ENCODE data around the gene SYNGR1.
"Not testable (repeated sequence)": the region's sequence is repeated elsewhere in the genome, so short reads cannot be mapped to it uniquely, and the experiment has no call there.

SYNGR1 gene

GRCh38 chr22:39351689-39352214, 2.0 kb downstream of the SYNGR1 start:
- DNase-seq (ENCODE audit: low spot score): no peak

- no peak for DNase-seq (ENCODE audit: low spot score)
Measured at GRCh38 chr22:39352306-39352891, 2.6 kb downstream of the SYNGR1 start.

GRCh38 chr22:39353346-39353745, 3.6 kb downstream of the SYNGR1 start:
- DNase-seq (ENCODE audit: low spot score): no peak

- no peak for DNase-seq (ENCODE audit: low spot score)
Measured at GRCh38 chr22:39355080-39355479, 5.3 kb downstream of the SYNGR1 start.

GRCh38 chr22:39355805-39356204, 6.0 kb downstream of the SYNGR1 start:
- DNase-seq (ENCODE audit: low spot score): not testable (repeated sequence)

GRCh38 chr22:39356464-39356863, 6.7 kb downstream of the SYNGR1 start:
- no peak for DNase-seq (ENCODE audit: low spot score)

- not testable (repeated sequence) for DNase-seq (ENCODE audit: low spot score)
Measured at GRCh38 chr22:39357110-39358108, 7.6 kb downstream of the SYNGR1 start.

- DNase-seq (ENCODE audit: low spot score): not testable (repeated sequence)
Measured at GRCh38 chr22:39358197-39358596, 8.4 kb downstream of the SYNGR1 start.

- no peak for DNase-seq (ENCODE audit: low spot score)
Measured at GRCh38 chr22:39359659-39360195, 9.9 kb downstream of the SYNGR1 start.

GRCh38 chr22:39360242-39360641, 10.5 kb downstream of the SYNGR1 start:
- DNase-seq (ENCODE audit: low spot score): no peak

GRCh38 chr22:39360674-39361413, 11.1 kb downstream of the SYNGR1 start:
- DNase-seq (ENCODE audit: low spot score): no peak

- DNase-seq (ENCODE audit: low spot score): no peak
Measured at GRCh38 chr22:39361496-39361895, 11.7 kb downstream of the SYNGR1 start.

GRCh38 chr22:39362271-39362670, 12.5 kb downstream of the SYNGR1 start:
- no peak for DNase-seq (ENCODE audit: low spot score)

GRCh38 chr22:39362932-39363331, 13.1 kb downstream of the SYNGR1 start:
- no peak for DNase-seq (ENCODE audit: low spot score)

- DNase-seq (ENCODE audit: low spot score): no peak
Measured at GRCh38 chr22:39363751-39364515, 14.1 kb downstream of the SYNGR1 start.

- DNase-seq (ENCODE audit: low spot score): no peak
Measured at GRCh38 chr22:39364714-39365491, 15.1 kb downstream of the SYNGR1 start.

- no peak for DNase-seq (ENCODE audit: low spot score)
Measured at GRCh38 chr22:39365492-39365780, 15.6 kb downstream of the SYNGR1 start.

- DNase-seq (ENCODE audit: low spot score): no peak
Measured at GRCh38 chr22:39367035-39367434, 17.2 kb downstream of the SYNGR1 start.

GRCh38 chr22:39368461-39368911, 18.7 kb downstream of the SYNGR1 start:
- no peak for DNase-seq (ENCODE audit: low spot score)

GRCh38 chr22:39369186-39369585, 19.4 kb downstream of the SYNGR1 start:
- DNase-seq (ENCODE audit: low spot score): no peak

- DNase-seq (ENCODE audit: low spot score): no peak
Measured at GRCh38 chr22:39369586-39369985, 19.8 kb downstream of the SYNGR1 start.

Data from HuH-7 (cell line).